Testis (tissue), 2 donors: ENCODE data around the gene PLA2G15.

Experiments used
- POLR2A ChIP-seq: fragments of 450-650 bp; IDR thresholded peaks from one replicate; pipeline ENCODE4 v1.6.1; 2017; ENCODE audit warnings: antibody characterized with exemption, mild to moderate bottlenecking, moderate library complexity
- TF ChIP-seq, protein P1 (sequence below), 3 experiments: fragments of 450-650 bp in 2 of 3; fragments of 200-600 bp in 1 of 3; sonication (generic) in 1 of 3; IDR thresholded peaks; one replicate each; pipeline ENCODE4 v1.5.1; 2016 to 2019; ENCODE audit warnings: antibody characterized with exemption in 3 of 3, mild to moderate bottlenecking in 2 of 3, moderate library complexity in 1 of 3

DNA sequence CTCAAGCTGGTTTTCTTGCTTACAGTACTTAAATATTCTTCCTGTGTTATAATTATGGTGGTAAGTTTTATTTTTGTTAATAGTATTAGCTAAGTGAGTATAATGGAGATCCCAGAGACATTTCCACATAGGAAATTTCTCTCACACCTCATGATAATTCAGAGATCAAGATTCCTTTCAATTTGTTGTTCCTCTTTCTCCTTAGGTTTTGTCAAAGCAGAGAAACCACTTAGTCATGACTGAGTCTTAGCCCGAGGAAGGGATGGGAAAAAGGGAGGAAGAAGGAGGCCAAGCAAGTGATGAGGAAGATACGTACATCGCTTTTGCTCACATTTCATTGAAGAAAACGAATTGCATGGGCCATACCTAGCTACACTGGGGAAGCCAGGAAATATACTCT, 27.7 kb upstream of the PLA2G15 start:
- TF ChIP-seq, protein P1, sequence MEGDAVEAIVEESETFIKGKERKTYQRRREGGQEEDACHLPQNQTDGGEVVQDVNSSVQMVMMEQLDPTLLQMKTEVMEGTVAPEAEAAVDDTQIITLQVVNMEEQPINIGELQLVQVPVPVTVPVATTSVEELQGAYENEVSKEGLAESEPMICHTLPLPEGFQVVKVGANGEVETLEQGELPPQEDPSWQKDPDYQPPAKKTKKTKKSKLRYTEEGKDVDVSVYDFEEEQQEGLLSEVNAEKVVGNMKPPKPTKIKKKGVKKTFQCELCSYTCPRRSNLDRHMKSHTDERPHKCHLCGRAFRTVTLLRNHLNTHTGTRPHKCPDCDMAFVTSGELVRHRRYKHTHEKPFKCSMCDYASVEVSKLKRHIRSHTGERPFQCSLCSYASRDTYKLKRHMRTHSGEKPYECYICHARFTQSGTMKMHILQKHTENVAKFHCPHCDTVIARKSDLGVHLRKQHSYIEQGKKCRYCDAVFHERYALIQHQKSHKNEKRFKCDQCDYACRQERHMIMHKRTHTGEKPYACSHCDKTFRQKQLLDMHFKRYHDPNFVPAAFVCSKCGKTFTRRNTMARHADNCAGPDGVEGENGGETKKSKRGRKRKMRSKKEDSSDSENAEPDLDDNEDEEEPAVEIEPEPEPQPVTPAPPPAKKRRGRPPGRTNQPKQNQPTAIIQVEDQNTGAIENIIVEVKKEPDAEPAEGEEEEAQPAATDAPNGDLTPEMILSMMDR (IDR thresholded peaks at IDR 0.05) = no peak
- TF ChIP-seq POLR2A = no peak
